Vagina (tissue), 2 donors: ENCODE data around the gene ITPR1. TPM values are rescaled to one million over a fixed set of nuclear protein-coding genes. Genes with fewer than 3 reads are reported as not detected.

ENCODE experiments used
- DNase-seq, 2 donors: peaks; one replicate each; pipeline ENCODE4 v3.0.0-alpha.2; 2017; ENCODE audit errors: extremely low spot score in 2 of 2
- H3K27ac ChIP-seq: fragments of 200-600 bp; sonication (generic); one replicate; pipeline ENCODE4 v1.5.1; 2019
- H3K27me3 ChIP-seq: fragments of 200-600 bp; sonication (generic); one replicate; pipeline ENCODE4 v1.5.1; 2019
- H3K36me3 ChIP-seq, 2 donors: fragments of 200-600 bp; sonication (generic); one replicate each; pipeline ENCODE4 v1.5.1; 2017 to 2019
- H3K4me1 ChIP-seq: fragments of 200-600 bp; sonication (generic); one replicate; pipeline ENCODE4 v1.5.1; 2019
- H3K4me3 ChIP-seq, 2 donors: fragments of 200-600 bp; sonication (generic); 1 replicate in 1 of 2; 2 replicates in 1 of 2; pipeline ENCODE4 v1.5.1; 2016 to 2019
- H3K9me3 ChIP-seq: fragments of 200-600 bp; sonication (generic); one replicate; pipeline ENCODE4 v1.5.1; 2019
- CTCF ChIP-seq, 3 experiments: fragments of 450-650 bp in 2 of 3; fragments of 200-600 bp in 1 of 3; sonication (generic) in 1 of 3; IDR thresholded peaks; one replicate each; pipeline ENCODE4 v1.5.1; 2017 to 2019; ENCODE audit warnings: antibody characterized with exemption in 3 of 3, mild to moderate bottlenecking in 2 of 3, moderate library complexity in 2 of 3
- POLR2A ChIP-seq, 2 donors: fragments of 450-650 bp; IDR thresholded peaks; one replicate each; pipeline ENCODE4 v1.6.1; 2017; ENCODE audit warnings: antibody characterized with exemption in 2 of 2, mild to moderate bottlenecking in 2 of 2, moderate library complexity in 2 of 2
- POLR2AphosphoS5 ChIP-seq, 2 donors: sonication (generic); formaldehyde crosslinking; IDR thresholded peaks; one replicate each; pipeline ENCODE4 v1.9.0; 2017; ENCODE audit warnings: antibody characterized with exemption in 2 of 2, mild to moderate bottlenecking in 2 of 2, low read depth in 1 of 2; ENCODE audit not compliant: insufficient read depth in 1 of 2
- intact Hi-C: fragments of 100-400 bp; cut with DNase I; formaldehyde crosslinking; loops from one replicate; pipeline ENCODE4 v1.15.1; 2023
- total RNA-seq: library from RNA; depleted of rRNA; stranded (reverse); fragments of >200 nt; gene quantifications from one replicate; pipeline ENCODE4 v1.2.3, GENCODE V29; 2016

Gene ITPR1
- total RNA-seq, 1 donor from 2014 or later, result 108 TPM

- Histone ChIP-seq H3K27ac (no peak overlapping the region), H3K4me1 (no peaks in the 10 kb centered on the region), H3K9me3 (no peaks in the 10 kb centered on the region), H3K4me3 (no peak overlapping the region), H3K36me3 (peaks cover 0 to 12% of the 10 kb centered on the region in 2 donors), H3K27me3 (no peaks in the 10 kb centered on the region)
- intact Hi-C loops, result loop anchor here (10.0 kb wide), 1 partner anchor 132 kb away; no protein-coding TSS in a partner anchor
- TF ChIP-seq POLR2AphosphoS5 (IDR thresholded peaks at IDR 0.05; ENCODE audit: insufficient read depth in 1 of 2, low read depth in 1 of 2) (no peak), POLR2A (IDR thresholded peaks at IDR 0.05) (no peak), CTCF (IDR thresholded peaks at IDR 0.05) (no peak)
- DNase-seq, result no peak
Measured at GRCh38 chr3:4637265-4637664, 144.1 kb downstream of the ITPR1 start.

GRCh38 chr3:4641863-4642563 is 148.9 kb downstream of the ITPR1 start:
- intact Hi-C loops, result no loop called here
- H3K4me1 ChIP-seq, result no peaks in the 10 kb centered on the region
- peaks cover 0 to 31% of the 10 kb centered on the region in 2 donors for H3K36me3 ChIP-seq
- H3K27ac ChIP-seq, result no peak overlapping the region
- TF ChIP-seq POLR2AphosphoS5 (IDR thresholded peaks at IDR 0.05; ENCODE audit: insufficient read depth in 1 of 2, low read depth in 1 of 2) (no peak), CTCF (IDR thresholded peaks at IDR 0.05) (no peak), POLR2A (IDR thresholded peaks at IDR 0.05) (no peak)
- no peak overlapping the region for H3K4me3 ChIP-seq
- no peaks in the 10 kb centered on the region for H3K27me3 ChIP-seq
- DNase-seq, result no peak
- H3K9me3 ChIP-seq, result no peaks in the 10 kb centered on the region

GRCh38 chr3:4642611-4643010 is 149.5 kb downstream of the ITPR1 start:
- Histone ChIP-seq H3K4me1 (no peaks in the 10 kb centered on the region), H3K9me3 (no peaks in the 10 kb centered on the region), H3K27ac (no peak overlapping the region), H3K4me3 (no peak overlapping the region), H3K27me3 (no peaks in the 10 kb centered on the region), H3K36me3 (peaks cover 0 to 37% of the 10 kb centered on the region in 2 donors)
- no peak for DNase-seq
- intact Hi-C loops, result no loop called here
- TF ChIP-seq POLR2A (IDR thresholded peaks at IDR 0.05), result no peak
- no peak for TF ChIP-seq POLR2AphosphoS5 (IDR thresholded peaks at IDR 0.05; ENCODE audit: insufficient read depth in 1 of 2, low read depth in 1 of 2)
- no peak for TF ChIP-seq CTCF (IDR thresholded peaks at IDR 0.05)

- H3K4me1 ChIP-seq, result no peaks in the 10 kb centered on the region
- no peaks in the 10 kb centered on the region for H3K27me3 ChIP-seq
- peaks cover 0 to 38% of the 10 kb centered on the region in 2 donors for H3K36me3 ChIP-seq
- H3K4me3 ChIP-seq, result no peak overlapping the region
- no peak for DNase-seq
- intact Hi-C loops, result no loop called here
- no peaks in the 10 kb centered on the region for H3K9me3 ChIP-seq
- no peak overlapping the region for H3K27ac ChIP-seq
- TF ChIP-seq POLR2A (IDR thresholded peaks at IDR 0.05), result no peak
- TF ChIP-seq CTCF (IDR thresholded peaks at IDR 0.05), result no peak
- TF ChIP-seq POLR2AphosphoS5 (IDR thresholded peaks at IDR 0.05; ENCODE audit: insufficient read depth in 1 of 2, low read depth in 1 of 2), result no peak
Measured at GRCh38 chr3:4643904-4644547, 150.9 kb downstream of the ITPR1 start.

- Histone ChIP-seq H3K36me3 (peaks cover 0 to 30% of the 10 kb centered on the region in 2 donors), H3K4me1 (no peaks in the 10 kb centered on the region), H3K27ac (no peak overlapping the region), H3K4me3 (no peak overlapping the region), H3K9me3 (no peaks in the 10 kb centered on the region), H3K27me3 (no peaks in the 10 kb centered on the region)
- TF ChIP-seq POLR2AphosphoS5 (IDR thresholded peaks at IDR 0.05; ENCODE audit: insufficient read depth in 1 of 2, low read depth in 1 of 2) (no peak), POLR2A (IDR thresholded peaks at IDR 0.05) (no peak), CTCF (IDR thresholded peaks at IDR 0.05) (no peak)
- intact Hi-C loops, result no loop called here
- DNase-seq, result no peak
Measured at GRCh38 chr3:4644951-4645350, 151.8 kb downstream of the ITPR1 start.
